Activated CD4-positive, CD25-positive, alpha-beta regulatory T cell treated with anti-CD3 and anti-CD28 coated beads, Interleukin-2, amount 50 U/mL, for 24 hours (primary cell): ENCODE data around the gene SEPTIN3.

Experiments
- ATAC-seq, 2 donors: fragments of 150-1000 bp; cut with Tn5 transposase; one replicate each; pipeline ENCODE4 v1.10.0; 2021; ENCODE audit warnings: mild to moderate bottlenecking in 1 of 2, moderate library complexity in 1 of 2

SEPTIN3 gene

GRCh38 chr22:41976961-41977566, 7.8 kb downstream of the SEPTIN3 start:
- peak in 1 of 2 donors; percentile 20 for ATAC-seq

GRCh38 chr22:41978732-41979131, 9.5 kb downstream of the SEPTIN3 start:
- no peak for ATAC-seq

- no peak for ATAC-seq
Measured at GRCh38 chr22:41979423-41980250, 10.4 kb downstream of the SEPTIN3 start.

GRCh38 chr22:41982865-41983264, 13.6 kb downstream of the SEPTIN3 start:
- ATAC-seq = no peak

GRCh38 chr22:41983513-41984405, 14.5 kb downstream of the SEPTIN3 start:
- no peak for ATAC-seq

GRCh38 chr22:41987276-41987675, 18.0 kb downstream of the SEPTIN3 start:
- no peak for ATAC-seq

GRCh38 chr22:41989246-41989645, 20.0 kb downstream of the SEPTIN3 start:
- no peak for ATAC-seq

GRCh38 chr22:41991111-41991510, 21.9 kb downstream of the SEPTIN3 start:
- ATAC-seq = no peak

- ATAC-seq = no peak
Measured at GRCh38 chr22:41992496-41992895, 23.3 kb downstream of the SEPTIN3 start.

GRCh38 chr22:41995211-41995610, 26.0 kb downstream of the SEPTIN3 start:
- no peak for ATAC-seq

- no peak for ATAC-seq
Measured at GRCh38 chr22:41996826-41997225, 27.6 kb downstream of the SEPTIN3 start.

- ATAC-seq = peak; percentile 88 to 90
Measured at GRCh38 chr22:41998361-41999261, 29.4 kb downstream of the SEPTIN3 start, which contains the start of gene WBP2NL. Gene WBP2NL, plus strand, starts transcription at chr22:41998788. Its CDS starts 31 bp downstream, at chr22:41998819.

GRCh38 chr22:42000466-42000865, 31.2 kb downstream of the SEPTIN3 start:
- ATAC-seq = no peak

GRCh38 chr22:42001121-42001520, 31.9 kb downstream of the SEPTIN3 start:
- ATAC-seq = no peak

- no peak for ATAC-seq
Measured at GRCh38 chr22:42001706-42002105, 32.5 kb downstream of the SEPTIN3 start.

GRCh38 chr22:42007922-42008321, 38.7 kb downstream of the SEPTIN3 start:
- no peak for ATAC-seq

- ATAC-seq = no peak
Measured at GRCh38 chr22:42010778-42011177, 41.5 kb downstream of the SEPTIN3 start.

- ATAC-seq = no peak
Measured at GRCh38 chr22:42013385-42013784, 44.1 kb downstream of the SEPTIN3 start.

- ATAC-seq = no peak
Measured at GRCh38 chr22:42016111-42016510, 46.9 kb downstream of the SEPTIN3 start.

GRCh38 chr22:42018224-42018623, 49.0 kb downstream of the SEPTIN3 start:
- ATAC-seq = no peak
